ENCODE results near the gene PTGDS.

The PTGDS gene

GRCh38 chr9:136949817-136950655 lies 27.3 kb upstream of the PTGDS start:
- Mint-ChIP-seq H3K4me1 (ENCODE audit: low read depth) (peaks cover 40% of the 10 kb centered on the region), H3K27me3 (peaks cover 4% of the 10 kb centered on the region), H3K36me3 (ENCODE audit: low read depth) (no peaks in the 10 kb centered on the region), H3K9me3 (no peaks in the 10 kb centered on the region), H3K4me3 (peak overlapping the region; percentile 95), H3K27ac (peak overlapping the region; percentile 92)
- intact Hi-C loops (cut with micrococcal nuclease), result loop anchor here (10.0 kb wide), 1 partner anchor 45 kb away; the partner anchor contains the start of genes CLIC3 and PAXX

GRCh38 chr9:136950656-136951276 lies 26.5 kb upstream of the PTGDS start:
- peak overlapping the region; percentile 92 for H3K27ac Mint-ChIP-seq
- no peaks in the 10 kb centered on the region for H3K9me3 Mint-ChIP-seq
- intact Hi-C loops (cut with micrococcal nuclease), result no loop called here
- peak overlapping the region; percentile 95 for H3K4me3 Mint-ChIP-seq
- peaks cover 9% of the 10 kb centered on the region for H3K27me3 Mint-ChIP-seq
- H3K4me1 Mint-ChIP-seq (ENCODE audit: low read depth), result peaks cover 34% of the 10 kb centered on the region
- no peaks in the 10 kb centered on the region for H3K36me3 Mint-ChIP-seq (ENCODE audit: low read depth)

- Mint-ChIP-seq H3K4me1 (ENCODE audit: low read depth) (peaks cover 29% of the 10 kb centered on the region), H3K27ac (no peak within 1 kb of the TSS), H3K9me3 (peaks cover 7% of the 10 kb centered on the region), H3K27me3 (peaks cover 9% of the 10 kb centered on the region), H3K4me3 (no peak within 1 kb of the TSS), H3K36me3 (ENCODE audit: low read depth) (no peaks in the 10 kb centered on the region)
- intact Hi-C loops (cut with micrococcal nuclease), result no loop called here
Observed at GRCh38 chr9:136951541-136952320, 25.6 kb upstream of the PTGDS start, which contains the start of gene LCN12. TSS of gene LCN12 (plus strand) at chr9:136952273. CDS start at chr9:136952328, 55 bp downstream.

- Mint-ChIP-seq H3K4me1 (ENCODE audit: low read depth) (peaks cover 23% of the 10 kb centered on the region), H3K4me3 (no peak overlapping the region), H3K27ac (no peak overlapping the region), H3K9me3 (peaks cover 10% of the 10 kb centered on the region), H3K27me3 (peaks cover 9% of the 10 kb centered on the region), H3K36me3 (ENCODE audit: low read depth) (no peaks in the 10 kb centered on the region)
- intact Hi-C loops (cut with micrococcal nuclease), result no loop called here
Observed at GRCh38 chr9:136952321-136952850, 24.9 kb upstream of the PTGDS start.

- intact Hi-C loops (cut with micrococcal nuclease), result no loop called here
- H3K9me3 Mint-ChIP-seq, result peaks cover 10% of the 10 kb centered on the region
- no peak overlapping the region for H3K27ac Mint-ChIP-seq
- peaks cover 10% of the 10 kb centered on the region for H3K27me3 Mint-ChIP-seq
- no peak overlapping the region for H3K4me3 Mint-ChIP-seq
- H3K4me1 Mint-ChIP-seq (ENCODE audit: low read depth), result peaks cover 16% of the 10 kb centered on the region
- H3K36me3 Mint-ChIP-seq (ENCODE audit: low read depth), result no peaks in the 10 kb centered on the region
Observed at GRCh38 chr9:136952876-136953770, 24.2 kb upstream of the PTGDS start.

GRCh38 chr9:136953771-136954269 lies 23.5 kb upstream of the PTGDS start:
- intact Hi-C loops (cut with micrococcal nuclease), result no loop called here
- H3K4me3 Mint-ChIP-seq, result no peak overlapping the region
- H3K27me3 Mint-ChIP-seq, result peaks cover 11% of the 10 kb centered on the region
- no peaks in the 10 kb centered on the region for H3K36me3 Mint-ChIP-seq (ENCODE audit: low read depth)
- peaks cover 11% of the 10 kb centered on the region for H3K4me1 Mint-ChIP-seq (ENCODE audit: low read depth)
- H3K27ac Mint-ChIP-seq, result no peak overlapping the region
- H3K9me3 Mint-ChIP-seq, result peaks cover 10% of the 10 kb centered on the region

- peaks cover 11% of the 10 kb centered on the region for H3K4me1 Mint-ChIP-seq (ENCODE audit: low read depth)
- H3K9me3 Mint-ChIP-seq, result peaks cover 10% of the 10 kb centered on the region
- intact Hi-C loops (cut with micrococcal nuclease), result no loop called here
- peaks cover 11% of the 10 kb centered on the region for H3K27me3 Mint-ChIP-seq
- no peaks in the 10 kb centered on the region for H3K36me3 Mint-ChIP-seq (ENCODE audit: low read depth)
- H3K27ac Mint-ChIP-seq, result no peak overlapping the region
- no peak overlapping the region for H3K4me3 Mint-ChIP-seq
Observed at GRCh38 chr9:136954270-136955083, 22.8 kb upstream of the PTGDS start.

GRCh38 chr9:136955202-136955942 lies 21.9 kb upstream of the PTGDS start:
- no peaks in the 10 kb centered on the region for H3K36me3 Mint-ChIP-seq (ENCODE audit: low read depth)
- H3K9me3 Mint-ChIP-seq, result peaks cover 10% of the 10 kb centered on the region
- no peak overlapping the region for H3K4me3 Mint-ChIP-seq
- H3K27ac Mint-ChIP-seq, result no peak overlapping the region
- intact Hi-C loops (cut with micrococcal nuclease), result no loop called here
- peaks cover 5% of the 10 kb centered on the region for H3K4me1 Mint-ChIP-seq (ENCODE audit: low read depth)
- peaks cover 11% of the 10 kb centered on the region for H3K27me3 Mint-ChIP-seq

- Mint-ChIP-seq H3K4me1 (ENCODE audit: low read depth) (no peaks in the 10 kb centered on the region), H3K4me3 (no peak overlapping the region), H3K27ac (no peak overlapping the region), H3K9me3 (peaks cover 10% of the 10 kb centered on the region), H3K27me3 (peaks cover 13% of the 10 kb centered on the region), H3K36me3 (ENCODE audit: low read depth) (no peaks in the 10 kb centered on the region)
- intact Hi-C loops (cut with micrococcal nuclease), result no loop called here
Observed at GRCh38 chr9:136955943-136956335, 21.4 kb upstream of the PTGDS start.

GRCh38 chr9:136956604-136957003 lies 20.7 kb upstream of the PTGDS start:
- intact Hi-C loops (cut with micrococcal nuclease), result no loop called here
- H3K4me3 Mint-ChIP-seq, result no peak overlapping the region
- no peak overlapping the region for H3K27ac Mint-ChIP-seq
- H3K4me1 Mint-ChIP-seq (ENCODE audit: low read depth), result no peaks in the 10 kb centered on the region
- peaks cover 13% of the 10 kb centered on the region for H3K27me3 Mint-ChIP-seq
- H3K9me3 Mint-ChIP-seq, result peaks cover 10% of the 10 kb centered on the region
- H3K36me3 Mint-ChIP-seq (ENCODE audit: low read depth), result no peaks in the 10 kb centered on the region

GRCh38 chr9:136957461-136957860 lies 19.8 kb upstream of the PTGDS start:
- Mint-ChIP-seq H3K9me3 (peaks cover 10% of the 10 kb centered on the region), H3K27me3 (peaks cover 13% of the 10 kb centered on the region), H3K4me1 (ENCODE audit: low read depth) (no peaks in the 10 kb centered on the region)

GRCh38 chr9:136957901-136958300 lies 19.4 kb upstream of the PTGDS start:
- peaks cover 14% of the 10 kb centered on the region for H3K27me3 Mint-ChIP-seq
- H3K4me3 Mint-ChIP-seq, result no peak overlapping the region
- no peaks in the 10 kb centered on the region for H3K36me3 Mint-ChIP-seq (ENCODE audit: low read depth)
- intact Hi-C loops (cut with micrococcal nuclease), result no loop called here
- no peaks in the 10 kb centered on the region for H3K4me1 Mint-ChIP-seq (ENCODE audit: low read depth)
- H3K27ac Mint-ChIP-seq, result no peak overlapping the region
- H3K9me3 Mint-ChIP-seq, result peaks cover 10% of the 10 kb centered on the region

More at GRCh38 chr9:136957461-136957860, 19.8 kb upstream of the PTGDS start:
- no peak overlapping the region for H3K4me3 Mint-ChIP-seq
- intact Hi-C loops (cut with micrococcal nuclease), result no loop called here
- no peak overlapping the region for H3K27ac Mint-ChIP-seq
- H3K36me3 Mint-ChIP-seq (ENCODE audit: low read depth), result no peaks in the 10 kb centered on the region
